Uterus (tissue), 4 donors: Measurements from ENCODE around the gene APOM. TPM values are rescaled to one million over a fixed set of nuclear protein-coding genes. Genes with fewer than 3 reads are reported as not detected.

Experiments
- DNase-seq, 2 donors: peaks; one replicate each; pipeline ENCODE4 v3.0.0-alpha.2; 2019 to 2020
- H3K27ac ChIP-seq, 2 donors: fragments of 200-600 bp; sonication (generic); 1 replicate in 1 of 2; 2 replicates in 1 of 2; pipeline ENCODE4 v1.5.1; 2016 to 2018
- H3K27me3 ChIP-seq, 2 donors: fragments of 200-600 bp; sonication (generic); one replicate each; pipeline ENCODE4 v1.5.1; 2018 to 2019; ENCODE audit warnings: control low read depth in 1 of 2
- H3K36me3 ChIP-seq, 2 donors: fragments of 200-600 bp; sonication (generic); one replicate each; pipeline ENCODE4 v1.5.1; 2019; ENCODE audit warnings: control low read depth in 1 of 2
- H3K4me1 ChIP-seq, 2 donors: fragments of 200-600 bp; sonication (generic); one replicate each; pipeline ENCODE4 v1.5.1; 2018 to 2019; ENCODE audit warnings: control low read depth in 1 of 2
- H3K4me3 ChIP-seq, 2 donors: fragments of 200-600 bp; sonication (generic); 1 replicate in 1 of 2; 2 replicates in 1 of 2; pipeline ENCODE4 v1.5.1; 2018 to 2019; ENCODE audit warnings: mild to moderate bottlenecking in 1 of 2
- H3K9me3 ChIP-seq, 2 donors: fragments of 200-600 bp; sonication (generic); one replicate each; pipeline ENCODE4 v1.5.1; 2019; ENCODE audit warnings: control low read depth in 1 of 2
- CTCF ChIP-seq, 4 experiments: fragments of 200-600 bp in 2 of 4; fragments of 450-650 bp in 2 of 4; sonication (generic) in 2 of 4; IDR thresholded peaks; one replicate each; pipeline ENCODE4 v1.5.1; 2016 to 2019; ENCODE audit warnings: antibody characterized with exemption in 4 of 4, mild to moderate bottlenecking in 2 of 4, moderate library complexity in 1 of 4
- POLR2A ChIP-seq, 2 donors: fragments of 450-650 bp; IDR thresholded peaks; one replicate each; pipeline ENCODE4 v1.6.1; 2016; ENCODE audit warnings: antibody characterized with exemption in 2 of 2, mild to moderate bottlenecking in 1 of 2, moderate library complexity in 1 of 2
- intact Hi-C: fragments of 100-400 bp; cut with DNase I; formaldehyde crosslinking; loops from one replicate; pipeline ENCODE4 v1.15.1; 2023; ENCODE audit warnings: low total_unique reads
- total RNA-seq, 4 donors: library from RNA; depleted of rRNA in 3 of 4; stranded (reverse); fragments of >200 nt in 3 of 4; gene quantifications; one replicate each; pipeline versions ENCODE4 v1.1.0 to v1.2.4, GENCODE V29; 2014 to 2023
- donor health status: DM: yes; HTN: yes; CAD: no.

The APOM gene
- total RNA-seq, 4 donors from 2014 or later, result 1.9 to 2.9 (median 2.6) TPM; not detected in 1

GRCh38 chr6:31634969-31635575, 20.6 kb upstream of the APOM start:
- TF ChIP-seq CTCF (IDR thresholded peaks at IDR 0.05) (no peak), POLR2A (IDR thresholded peaks at IDR 0.05) (no peak)
- Histone ChIP-seq H3K27ac (no peak overlapping the region), H3K27me3 (no peaks in the 10 kb centered on the region), H3K4me3 (no peak overlapping the region), H3K36me3 (no peaks in the 10 kb centered on the region), H3K4me1 (no peaks in the 10 kb centered on the region), H3K9me3 (no peaks in the 10 kb centered on the region)
- DNase-seq, result no peak
- intact Hi-C loops, result no loop called here

- Histone ChIP-seq H3K36me3 (no peaks in the 10 kb centered on the region), H3K4me3 (no peak overlapping the region), H3K27ac (no peak overlapping the region), H3K4me1 (no peaks in the 10 kb centered on the region), H3K9me3 (no peaks in the 10 kb centered on the region), H3K27me3 (no peaks in the 10 kb centered on the region)
- no peak for DNase-seq
- no peak for TF ChIP-seq POLR2A (IDR thresholded peaks at IDR 0.05)
- TF ChIP-seq CTCF (IDR thresholded peaks at IDR 0.05), result no peak
- intact Hi-C loops, result no loop called here
Observed at GRCh38 chr6:31636698-31637596, 18.7 kb upstream of the APOM start.

GRCh38 chr6:31639043-31639442, 16.7 kb upstream of the APOM start:
- H3K4me3 ChIP-seq, result no peak overlapping the region
- H3K27ac ChIP-seq, result no peak overlapping the region
- DNase-seq, result no peak
- no peaks in the 10 kb centered on the region for H3K36me3 ChIP-seq
- no peaks in the 10 kb centered on the region for H3K9me3 ChIP-seq
- no peaks in the 10 kb centered on the region for H3K4me1 ChIP-seq
- H3K27me3 ChIP-seq, result no peaks in the 10 kb centered on the region
- intact Hi-C loops, result no loop called here
- no peak for TF ChIP-seq CTCF (IDR thresholded peaks at IDR 0.05)
- TF ChIP-seq POLR2A (IDR thresholded peaks at IDR 0.05), result no peak

GRCh38 chr6:31639449-31639861, 16.2 kb upstream of the APOM start:
- intact Hi-C loops, result no loop called here
- Histone ChIP-seq H3K4me1 (no peaks in the 10 kb centered on the region), H3K9me3 (no peaks in the 10 kb centered on the region), H3K36me3 (no peaks in the 10 kb centered on the region), H3K27me3 (no peaks in the 10 kb centered on the region), H3K27ac (no peak overlapping the region), H3K4me3 (no peak overlapping the region)
- no peak for DNase-seq
- TF ChIP-seq CTCF (IDR thresholded peaks at IDR 0.05) (no peak), POLR2A (IDR thresholded peaks at IDR 0.05) (no peak)

- Histone ChIP-seq H3K36me3 (no peaks in the 10 kb centered on the region), H3K27ac (no peak overlapping the region), H3K9me3 (no peaks in the 10 kb centered on the region), H3K27me3 (no peaks in the 10 kb centered on the region), H3K4me3 (no peak overlapping the region), H3K4me1 (no peaks in the 10 kb centered on the region)
- TF ChIP-seq CTCF (IDR thresholded peaks at IDR 0.05) (no peak), POLR2A (IDR thresholded peaks at IDR 0.05) (no peak)
- intact Hi-C loops, result no loop called here
- DNase-seq, result no peak
Observed at GRCh38 chr6:31640612-31641011, 15.1 kb upstream of the APOM start.
